ENCODE data around the gene CCDC71. TPM values are rescaled to one million over a fixed set of nuclear protein-coding genes. Genes with fewer than 3 reads are reported as not detected.

Gene CCDC71
- total and polyA plus RNA-seq, 2 experiments from 2014 or later = 1.9 to 44.2 TPM

- Histone ChIP-seq H3K4me1 (ENCODE audit: insufficient read depth) (peaks cover 15% of the 10 kb centered on the region), H2AFZ (peak overlapping the region; percentile 99; the same call in 1 of the 2 replicates), H3K4me2 (peak overlapping the region; percentile 96), H3K9me2 (ENCODE audit: insufficient read depth) (peaks cover 8% of the 10 kb centered on the region; the same call in 1 of the 2 replicates), H3K36me3 (ENCODE audit: insufficient read depth) (no peaks in the 10 kb centered on the region), H3K4me3 (peak overlapping the region; percentile 85), H4K20me1 (replicated peaks; ENCODE audit: insufficient read depth) (no peaks in the 10 kb centered on the region), H3K27me3 (ENCODE audit: insufficient read depth) (no peaks in the 10 kb centered on the region), H3K27ac (ENCODE audit: low read depth) (no peak overlapping the region), H3F3A (replicated peaks; ENCODE audit: low read depth) (no peaks in the 10 kb centered on the region), H3K79me2 (replicated peaks; ENCODE audit: insufficient read depth) (peaks cover under 1% of the 10 kb centered on the region)
- H3K27me3 Mint-ChIP-seq (ENCODE audit: insufficient read depth, low read depth, poor library complexity) = peaks cover 9% of the 10 kb centered on the region
- no peak for DNase-seq (ENCODE audit: low spot score)
- H3K36me3 Mint-ChIP-seq (ENCODE audit: low read depth) = peaks cover 2% of the 10 kb centered on the region; the same call in 1 of the 3 replicates
- TF ChIP-seq EZH2 (IDR thresholded peaks at IDR 0.05; ENCODE audit: low read depth, unreplicated experiment) (no peak), NANOG (IDR thresholded peaks at IDR 0.05; ENCODE audit: borderline replicate concordance) (no peak), JUNB (IDR thresholded peaks at IDR 0.05; ENCODE audit: unreplicated experiment) (no peak), CREB1 (CRISPR knock-in tag; IDR thresholded peaks at IDR 0.05; ENCODE audit: low read depth) (no peak), POLR2AphosphoS5 (IDR thresholded peaks at IDR 0.05; ENCODE audit: low read depth) (no peak), ZNF114 (CRISPR knock-in tag; IDR thresholded peaks at IDR 0.05) (no peak), ZNF462 (CRISPR knock-in tag; IDR thresholded peaks at IDR 0.05) (no peak), ZNF331 (CRISPR knock-in tag; IDR thresholded peaks at IDR 0.05; ENCODE audit: low read depth) (no peak), STAT1 (IDR thresholded peaks at IDR 0.05; ENCODE audit: unreplicated experiment) (no peak), ETS1 (IDR thresholded peaks at IDR 0.05) (no peak), EZH2phosphoT487 (IDR thresholded peaks at IDR 0.05; ENCODE audit: unreplicated experiment) (no peak), CTCF (conservative IDR thresholded peaks at IDR 0.05; ENCODE audit: low read depth in 2 of 2) (no peak), REST (IDR thresholded peaks at IDR 0.05; ENCODE audit: unreplicated experiment) (no peak)
- H3K27ac Mint-ChIP-seq = peak overlapping the region; percentile 80; the same call in 1 of the 2 replicates
- H3K9me3 Mint-ChIP-seq = no peaks in the 10 kb centered on the region
- peak overlapping the region; percentile 82 for H3K4me3 Mint-ChIP-seq
- peak; percentile 1; the same call in 2 of the 3 replicates for ATAC-seq
- peaks cover 25% of the 10 kb centered on the region for H3K4me1 Mint-ChIP-seq
Measured at GRCh38 chr3:49170744-49171118, 4.6 kb upstream of the CCDC71 start.

All from GM23338 (cell line).